Rectal smooth muscle tissue (tissue), 1 donor: ENCODE measurements around the gene CYP8B1.
"Not testable (repeated sequence)": the region's sequence is repeated elsewhere in the genome, so short reads cannot be mapped to it uniquely, and the experiment has no call there.

Experiments used
- H3K27ac ChIP-seq: one replicate; pipeline ENCODE4 v1.7.0; 2013; ENCODE audit warnings: low read depth, low read length, inconsistent platforms
- H3K27me3 ChIP-seq: one replicate; pipeline ENCODE4 v1.7.0; 2013; ENCODE audit warnings: low read length; ENCODE audit not compliant: control insufficient read depth, insufficient read depth
- H3K36me3 ChIP-seq: one replicate; pipeline ENCODE4 v1.7.0; 2013; ENCODE audit warnings: low read length; ENCODE audit not compliant: control insufficient read depth, insufficient read depth
- H3K4me1 ChIP-seq: one replicate; pipeline ENCODE4 v1.7.0; 2013; ENCODE audit warnings: low read length; ENCODE audit not compliant: control insufficient read depth, insufficient read depth
- H3K4me3 ChIP-seq: one replicate; pipeline ENCODE4 v1.7.0; 2013; ENCODE audit warnings: low read length
- H3K9ac ChIP-seq: one replicate; pipeline ENCODE4 v1.7.0; 2013; ENCODE audit warnings: low read length

CYP8B1 gene

DNA sequence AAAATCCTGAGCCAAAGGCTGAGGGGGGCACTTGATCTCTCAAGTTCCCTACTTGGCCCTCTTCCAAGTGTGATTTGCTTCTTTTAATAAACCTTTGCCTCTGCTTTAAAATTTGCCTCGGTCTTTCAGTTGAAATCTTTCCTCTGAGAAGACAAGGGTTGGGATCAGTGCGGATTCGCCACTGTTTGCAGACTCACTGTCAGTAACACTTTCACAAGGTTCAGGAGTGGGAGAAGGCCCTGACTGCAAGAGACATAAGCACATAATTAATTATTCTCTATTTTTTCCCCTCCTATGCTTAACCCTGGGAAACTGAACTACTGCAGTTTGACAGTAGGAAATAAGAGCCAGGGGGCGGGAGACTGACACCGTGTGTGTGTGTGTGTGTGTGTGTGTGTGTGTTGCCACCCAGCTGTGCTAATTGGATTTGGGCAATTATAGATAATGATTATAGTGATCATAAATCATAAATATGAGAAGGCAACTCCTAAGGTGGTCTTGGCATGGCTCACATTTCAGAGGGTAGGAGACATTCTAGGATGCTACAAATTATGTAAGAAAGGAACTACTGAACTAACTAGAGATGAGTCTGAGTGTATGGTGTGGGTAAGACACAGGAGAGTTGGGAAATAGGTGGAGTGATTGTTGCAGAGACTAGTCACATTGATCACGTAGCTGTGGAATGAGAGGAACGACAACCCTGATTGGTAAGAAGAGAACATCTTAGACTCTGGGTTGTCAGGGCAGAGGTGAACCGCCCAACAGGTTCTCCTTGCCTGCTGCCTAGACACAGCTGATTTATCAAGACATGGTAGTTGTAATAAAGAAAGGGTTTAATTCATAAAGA, 24.8 kb upstream of the CYP8B1 start:
- H3K27ac ChIP-seq: no peak overlapping the region
- no peak overlapping the region for H3K4me3 ChIP-seq
- H3K9ac ChIP-seq: no peak overlapping the region
- no peaks in the 10 kb centered on the region for H3K36me3 ChIP-seq
- no peaks in the 10 kb centered on the region for H3K27me3 ChIP-seq
- H3K4me1 ChIP-seq: no peaks in the 10 kb centered on the region

DNA sequence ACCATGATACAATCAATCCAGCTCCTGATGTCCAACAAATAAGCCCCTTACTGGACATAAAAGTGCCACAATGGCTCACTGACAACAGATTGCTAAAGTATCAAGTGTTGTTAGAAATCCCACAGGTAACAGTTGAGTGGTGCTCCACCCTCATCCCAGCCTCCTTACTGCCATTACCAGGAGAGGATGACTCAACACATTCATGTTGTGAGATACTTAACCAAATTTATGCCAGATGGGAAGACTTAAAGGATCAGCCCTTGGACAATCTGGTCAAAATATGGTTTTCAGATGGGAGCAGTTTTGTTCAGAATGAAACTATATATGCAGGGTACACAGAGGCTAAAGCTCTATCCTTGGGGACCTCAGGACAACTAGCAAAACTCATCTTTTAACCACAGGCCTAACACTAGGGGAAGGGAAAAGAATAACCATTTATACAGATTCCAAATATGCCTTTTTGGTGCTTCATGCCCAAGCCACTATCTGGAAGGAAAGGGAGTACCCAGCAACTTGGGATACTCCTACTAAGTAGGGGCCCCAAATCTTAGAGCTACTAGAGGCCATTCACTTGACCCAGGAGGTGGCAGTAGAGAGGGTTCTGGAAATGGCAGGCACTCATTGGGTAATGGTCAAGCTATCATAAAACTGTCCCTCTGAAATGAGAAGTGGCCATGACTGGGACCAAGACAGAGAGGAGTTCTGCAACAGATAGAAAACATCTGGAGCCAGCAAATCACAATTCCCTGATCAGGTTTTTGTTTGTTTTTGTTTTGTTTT, 23.4 kb upstream of the CYP8B1 start:
- no peak overlapping the region for H3K9ac ChIP-seq
- H3K4me3 ChIP-seq: no peak overlapping the region
- H3K36me3 ChIP-seq: no peaks in the 10 kb centered on the region
- H3K27ac ChIP-seq: no peak overlapping the region
- no peaks in the 10 kb centered on the region for H3K27me3 ChIP-seq
- H3K4me1 ChIP-seq: no peaks in the 10 kb centered on the region

DNA sequence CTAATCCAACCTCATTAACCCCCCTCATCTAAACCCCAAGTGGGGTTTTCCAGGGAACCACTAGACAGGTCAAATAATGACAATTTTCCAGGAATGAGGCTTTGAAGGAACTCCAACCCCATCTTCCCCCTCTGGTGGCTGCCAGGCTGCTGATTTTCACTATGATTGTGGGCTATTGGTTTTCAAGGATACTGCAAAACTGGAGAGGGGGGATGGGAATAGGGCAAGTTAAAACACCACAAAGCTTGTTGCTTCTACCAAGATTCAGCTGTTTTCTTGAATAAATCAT, 19.8 kb upstream of the CYP8B1 start:
- Histone ChIP-seq H3K4me1 (no peaks in the 10 kb centered on the region), H3K27ac (no peak overlapping the region), H3K36me3 (no peaks in the 10 kb centered on the region), H3K27me3 (no peaks in the 10 kb centered on the region), H3K9ac (no peak overlapping the region), H3K4me3 (no peak overlapping the region)

DNA sequence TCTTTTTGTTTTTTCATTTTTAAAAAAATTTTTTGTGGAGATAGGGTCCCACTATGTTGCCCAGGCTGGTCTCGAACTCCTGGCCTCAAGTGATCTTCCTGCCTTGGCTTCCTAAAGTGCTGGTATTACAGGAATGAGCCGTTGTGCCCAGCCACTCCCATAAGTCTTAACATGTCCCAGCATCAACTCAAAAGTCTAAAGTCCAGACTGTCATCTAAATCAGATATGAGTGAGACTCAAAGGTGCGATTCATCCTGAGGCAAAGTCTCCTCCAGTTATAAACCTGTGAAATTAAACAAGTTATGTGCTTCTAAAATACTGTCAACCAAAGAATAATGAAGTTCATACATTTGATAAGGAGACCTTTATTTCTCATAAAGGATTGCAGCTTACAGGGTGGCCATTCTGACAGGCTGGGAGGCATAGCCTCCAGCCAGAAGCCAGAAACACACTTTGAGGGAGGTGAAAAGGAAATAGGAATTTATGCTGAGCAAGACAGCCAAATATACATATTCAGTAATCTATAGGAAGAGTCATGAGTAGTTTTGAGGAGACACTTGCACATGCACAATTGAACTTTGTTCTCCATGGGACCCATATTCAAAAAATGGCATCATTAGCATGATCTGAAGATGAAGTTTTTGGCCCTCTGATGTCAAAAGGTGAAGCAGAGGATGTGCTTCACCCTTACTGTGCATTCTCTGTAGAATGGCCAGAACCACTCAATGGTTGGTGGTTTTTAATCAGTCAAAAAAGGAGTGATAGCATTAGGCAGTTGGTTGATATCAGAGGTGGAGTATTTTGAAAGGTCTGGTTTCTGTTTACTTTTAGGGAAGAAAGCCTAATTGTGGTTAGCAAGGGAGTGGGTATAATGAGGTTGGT, 19.3 kb upstream of the CYP8B1 start:
- H3K36me3 ChIP-seq: no peaks in the 10 kb centered on the region
- H3K27me3 ChIP-seq: no peaks in the 10 kb centered on the region

DNA sequence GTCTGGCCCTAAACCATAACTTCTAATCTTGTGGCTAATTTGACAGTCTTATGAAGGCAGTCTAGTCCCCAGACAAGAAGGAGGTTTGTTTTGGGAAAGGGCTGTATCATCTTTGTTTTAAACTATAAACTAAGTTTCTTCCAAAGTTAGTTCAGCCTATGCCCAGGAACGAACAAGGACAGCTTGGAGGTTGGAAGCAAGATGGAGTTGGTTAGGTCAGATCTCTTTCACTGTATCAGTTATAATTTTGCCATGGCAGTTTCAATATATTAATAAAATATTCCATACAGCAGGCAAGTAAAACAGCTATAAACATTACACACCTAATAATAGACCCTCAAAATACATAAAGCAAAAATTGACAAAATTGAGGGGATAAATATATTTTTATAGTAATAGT, 17.1 kb upstream of the CYP8B1 start:
- Histone ChIP-seq H3K4me3 (no peak overlapping the region), H3K4me1 (no peaks in the 10 kb centered on the region), H3K9ac (no peak overlapping the region), H3K27ac (no peak overlapping the region), H3K36me3 (no peaks in the 10 kb centered on the region), H3K27me3 (no peaks in the 10 kb centered on the region)

More for the DNA sequence above, 19.3 kb upstream of the CYP8B1 start:
- H3K9ac ChIP-seq: no peak overlapping the region
- H3K27ac ChIP-seq: no peak overlapping the region
- no peak overlapping the region for H3K4me3 ChIP-seq
- H3K4me1 ChIP-seq: no peaks in the 10 kb centered on the region

DNA sequence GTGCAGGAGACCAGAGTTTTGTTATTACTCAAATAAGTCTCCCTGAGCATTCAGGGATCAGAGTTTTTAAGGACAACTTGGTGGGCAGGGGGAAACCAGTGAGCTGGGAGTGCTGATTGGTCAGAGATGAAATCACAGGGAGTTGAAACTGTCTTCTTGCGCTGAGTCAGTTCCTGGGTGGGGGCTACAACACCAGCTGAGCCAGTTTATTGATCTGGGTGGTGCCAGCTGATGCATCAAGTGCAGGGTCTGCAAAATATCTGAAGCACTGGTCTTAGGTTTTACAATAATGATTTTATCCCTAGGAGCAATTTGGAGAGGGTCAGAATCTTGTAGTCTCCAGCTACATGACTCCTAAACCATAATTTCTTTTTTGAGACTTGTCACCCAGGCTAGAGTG, 16.5 kb upstream of the CYP8B1 start:
- Histone ChIP-seq H3K4me3 (no peak overlapping the region), H3K27ac (no peak overlapping the region), H3K9ac (no peak overlapping the region), H3K27me3 (no peaks in the 10 kb centered on the region), H3K4me1 (no peaks in the 10 kb centered on the region), H3K36me3 (no peaks in the 10 kb centered on the region)

DNA sequence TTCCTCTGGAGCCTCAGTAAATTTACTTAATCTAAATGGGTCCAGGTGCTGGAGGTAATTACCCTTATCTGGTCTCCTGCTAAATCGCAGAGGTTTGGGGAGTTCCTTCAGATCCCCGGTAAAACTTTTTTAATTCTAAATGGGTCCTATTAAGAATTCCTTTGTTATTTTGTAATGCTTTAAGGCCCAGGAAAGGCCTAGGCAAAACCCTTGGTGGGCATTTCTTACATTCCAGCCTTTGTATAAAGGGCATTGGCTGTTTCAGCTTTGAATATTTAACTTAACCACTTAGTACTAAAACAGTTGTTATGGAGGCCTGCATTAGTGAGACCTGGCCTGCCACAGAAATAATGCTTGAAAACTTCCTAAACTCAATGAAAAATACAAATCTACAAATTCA, 15.4 kb upstream of the CYP8B1 start:
- Histone ChIP-seq H3K4me3 (no peak overlapping the region), H3K4me1 (no peaks in the 10 kb centered on the region), H3K27ac (no peak overlapping the region), H3K27me3 (no peaks in the 10 kb centered on the region), H3K9ac (no peak overlapping the region), H3K36me3 (no peaks in the 10 kb centered on the region)

DNA sequence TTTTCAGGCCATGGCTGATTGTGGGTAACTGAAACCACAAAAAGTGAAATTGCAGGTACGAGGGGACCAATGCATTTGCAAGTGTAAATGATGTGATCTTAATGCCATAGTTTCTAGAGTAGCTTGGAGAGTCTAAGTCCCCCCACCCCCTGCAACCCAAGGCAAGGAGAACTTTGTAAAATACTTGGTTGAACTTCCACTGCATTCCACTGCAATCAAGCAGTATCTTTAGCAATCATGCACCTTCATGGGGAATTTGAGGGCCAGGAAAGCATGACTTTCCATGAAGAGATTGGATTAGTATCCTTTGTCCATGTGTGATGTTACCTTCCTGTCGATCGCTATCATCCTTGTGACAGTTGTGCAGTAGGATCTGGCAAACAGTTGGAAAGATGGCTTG, 11.4 kb upstream of the CYP8B1 start:
- Histone ChIP-seq H3K4me1 (no peaks in the 10 kb centered on the region), H3K27me3 (no peaks in the 10 kb centered on the region), H3K9ac (no peak overlapping the region), H3K36me3 (no peaks in the 10 kb centered on the region), H3K4me3 (no peak overlapping the region), H3K27ac (no peak overlapping the region)

DNA sequence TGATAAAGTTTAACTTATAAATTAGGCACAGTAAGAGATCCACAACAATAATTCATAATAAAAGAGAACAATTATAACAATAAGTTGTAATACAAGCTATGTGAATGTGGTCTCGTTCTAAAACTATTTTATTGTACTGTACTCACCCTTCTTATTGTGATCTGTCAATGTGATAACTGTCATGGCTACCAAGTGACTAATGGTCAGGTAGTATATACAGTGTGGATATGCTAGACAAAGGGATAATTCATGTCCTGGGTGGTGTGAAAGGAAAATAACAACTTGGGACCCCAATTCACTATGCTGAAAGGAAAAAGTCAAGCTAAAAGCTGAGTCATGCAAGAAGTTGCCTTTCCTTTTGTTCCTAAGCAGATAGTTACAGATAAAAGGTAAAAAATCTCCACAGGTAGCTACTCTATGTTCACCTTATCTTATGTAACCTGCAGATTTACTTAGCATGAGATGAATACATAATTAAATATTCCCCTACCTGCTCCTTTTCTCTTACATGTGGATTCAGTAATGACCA, 10.7 kb upstream of the CYP8B1 start:
- H3K27ac ChIP-seq: no peak overlapping the region
- no peaks in the 10 kb centered on the region for H3K36me3 ChIP-seq
- no peak overlapping the region for H3K9ac ChIP-seq
- H3K4me1 ChIP-seq: no peaks in the 10 kb centered on the region
- H3K27me3 ChIP-seq: no peaks in the 10 kb centered on the region
- no peak overlapping the region for H3K4me3 ChIP-seq

DNA sequence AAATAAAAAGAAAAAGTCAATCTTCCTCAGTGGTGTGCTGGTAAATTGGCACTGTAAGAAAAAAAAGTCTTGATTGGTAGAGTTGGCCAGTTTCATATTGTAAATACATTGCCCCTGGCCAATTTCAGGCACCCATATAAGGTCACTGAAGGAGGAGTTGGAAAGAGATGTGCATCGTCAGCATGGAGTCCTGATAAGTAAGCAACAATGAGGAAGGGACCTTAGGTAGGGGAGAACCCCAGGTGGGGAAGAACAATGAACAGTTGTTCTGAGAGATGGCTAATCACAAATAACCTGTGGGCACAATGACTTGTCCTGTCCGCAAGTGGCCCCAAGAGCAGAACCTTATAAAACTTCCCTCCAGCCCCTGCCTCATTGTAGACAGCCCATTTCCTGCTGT, 8.6 kb upstream of the CYP8B1 start:
- H3K36me3 ChIP-seq: no peaks in the 10 kb centered on the region
- H3K4me3 ChIP-seq: no peak overlapping the region
- no peak overlapping the region for H3K27ac ChIP-seq
- no peaks in the 10 kb centered on the region for H3K27me3 ChIP-seq
- no peak overlapping the region for H3K9ac ChIP-seq
- peaks cover 2% of the 10 kb centered on the region for H3K4me1 ChIP-seq

DNA sequence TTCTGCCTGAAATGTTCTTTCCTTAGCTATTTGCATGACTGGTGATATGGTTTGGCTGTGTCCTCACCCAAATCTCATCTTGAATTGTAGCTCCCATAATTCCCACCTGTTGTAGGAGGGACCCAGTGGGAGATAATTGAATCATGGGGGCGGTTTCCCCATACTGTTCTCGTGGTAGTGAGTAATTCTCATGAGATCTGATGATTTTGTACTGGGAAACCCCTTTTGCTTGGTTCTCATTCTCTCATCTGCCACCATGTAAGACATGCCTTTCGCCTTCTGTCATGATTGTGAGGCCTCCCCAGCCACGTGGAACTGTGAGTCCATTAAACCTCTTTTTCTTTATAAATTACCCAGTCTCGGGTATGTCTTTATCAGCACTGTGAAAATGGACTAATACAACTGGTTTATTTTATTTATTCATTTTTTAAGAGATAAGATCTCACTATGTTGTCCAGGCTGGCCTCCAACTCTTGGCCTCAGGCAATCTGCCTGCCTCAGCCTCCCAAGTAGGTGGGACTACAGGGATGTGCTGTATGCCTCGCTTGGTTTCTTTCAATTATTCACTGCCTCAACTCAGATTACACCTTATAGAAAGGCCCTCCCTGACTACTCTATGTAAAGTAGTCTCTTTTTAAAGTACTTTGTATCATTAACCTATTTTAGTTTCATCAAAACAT, 7.7 kb upstream of the CYP8B1 start:
- H3K4me3 ChIP-seq, H3K27me3 ChIP-seq: not testable (repeated sequence)

More for the DNA sequence above, 7.7 kb upstream of the CYP8B1 start:
- H3K9ac ChIP-seq, H3K27ac ChIP-seq, H3K36me3 ChIP-seq, H3K4me1 ChIP-seq: not testable (repeated sequence)
